WTC11 (cell line): ENCODE data around the gene ADGRB3. TPM values are rescaled to one million over a fixed set of nuclear protein-coding genes. Genes with fewer than 3 reads are reported as not detected.

Source experiments
- ATAC-seq: fragments of 200-7000 bp; cut with Tn5 transposase; 2 replicates; pipeline ENCODE4 v1.10.0; 2021; ENCODE audit warnings: mild to moderate bottlenecking, moderate library complexity
- CTCF ChIA-PET: fragments of 300-600 bp; sonication (Branson Sonifier 250); formaldehyde crosslinking; loops from one replicate; lab custom pipeline; 2021; ENCODE audit warnings: antibody characterized with exemption; lab: Charles Lee
- POLR2A ChIA-PET: fragments of 350-600 bp; sonication (Branson Sonifier 250); formaldehyde crosslinking; loops from one replicate; lab custom pipeline; 2021; ENCODE audit warnings: antibody characterized with exemption; lab: Charles Lee
- DNase-seq: peaks from one replicate; pipeline ENCODE4 v3.0.0; 2021; ENCODE audit warnings: low spot score
- H3K27ac Mint-ChIP-seq: 2 replicates; pipeline ENCODE4 v1.8.0; 2021; ENCODE audit warnings: mixed read lengths
- H3K27me3 Mint-ChIP-seq: 2 replicates; pipeline ENCODE4 v1.8.0; 2021; ENCODE audit warnings: low read depth, mild to moderate bottlenecking, moderate library complexity, mixed read lengths
- H3K36me3 Mint-ChIP-seq: 2 replicates; pipeline ENCODE4 v1.8.0; 2021; ENCODE audit warnings: mixed read lengths
- H3K4me1 Mint-ChIP-seq: 2 replicates; pipeline ENCODE4 v1.8.0; 2022; ENCODE audit warnings: mixed read lengths
- H3K4me3 Mint-ChIP-seq: 2 replicates; pipeline ENCODE4 v1.8.0; 2021; ENCODE audit warnings: mild to moderate bottlenecking, moderate library complexity, mixed read lengths
- H3K9me3 Mint-ChIP-seq: 2 replicates; pipeline ENCODE4 v1.8.0; 2021; ENCODE audit warnings: mixed read lengths
- AR ChIP-seq: fragments of 250-450 bp; sonication (Bioruptor Pico); IDR thresholded peaks from 2 replicates; pipeline ENCODE4 v1.9.0; 2021; ENCODE audit warnings: mild to moderate bottlenecking
- ATF3 ChIP-seq: sonication (generic); formaldehyde crosslinking; conservative IDR thresholded peaks from 2 replicates; pipeline ENCODE4 v1.8.1; 2022; ENCODE audit warnings: mild to moderate bottlenecking, missing genetic modification reagents
- ATF6 ChIP-seq: sonication (generic); formaldehyde crosslinking; IDR thresholded peaks from 2 replicates; pipeline ENCODE4 v1.8.1; 2023; ENCODE audit warnings: mild to moderate bottlenecking, missing genetic modification reagents
- CREM ChIP-seq: sonication (generic); formaldehyde crosslinking; IDR thresholded peaks from 2 replicates; pipeline ENCODE4 v1.8.1; 2022; ENCODE audit warnings: mild to moderate bottlenecking, missing genetic modification reagents, moderate library complexity
- CTCF ChIP-seq: fragments of 200-600 bp; IDR thresholded peaks from 2 replicates; pipeline ENCODE4 v1.8.0; 2022; ENCODE audit warnings: antibody characterized with exemption
- ESRRA ChIP-seq: sonication (generic); formaldehyde crosslinking; IDR thresholded peaks from 2 replicates; pipeline ENCODE4 v1.8.1; 2022; ENCODE audit warnings: mild to moderate bottlenecking, missing genetic modification reagents, borderline replicate concordance
- HMGXB4 ChIP-seq: sonication (generic); formaldehyde crosslinking; IDR thresholded peaks from 2 replicates; pipeline ENCODE4 v1.8.1; 2023; ENCODE audit warnings: mild to moderate bottlenecking, moderate library complexity, missing genetic modification reagents
- MLX ChIP-seq: sonication (generic); formaldehyde crosslinking; IDR thresholded peaks from 2 replicates; pipeline ENCODE4 v1.8.1; 2023; ENCODE audit warnings: mild to moderate bottlenecking, missing genetic modification reagents, moderate library complexity
- MYBL2 ChIP-seq: sonication (generic); formaldehyde crosslinking; IDR thresholded peaks from 2 replicates; pipeline ENCODE4 v1.8.1; 2023; ENCODE audit warnings: mild to moderate bottlenecking, moderate library complexity, missing genetic modification reagents
- NFATC4 ChIP-seq: fragments of 250-450 bp; sonication (Bioruptor Pico); IDR thresholded peaks from 2 replicates; pipeline ENCODE4 v1.9.0; 2021; ENCODE audit warnings: mild to moderate bottlenecking
- OVOL2 ChIP-seq: fragments of 250-450 bp; sonication (Bioruptor Pico); IDR thresholded peaks from 2 replicates; pipeline ENCODE4 v1.9.0; 2021; ENCODE audit warnings: mild to moderate bottlenecking, borderline replicate concordance
- PREB ChIP-seq: sonication (generic); formaldehyde crosslinking; IDR thresholded peaks from 2 replicates; pipeline ENCODE4 v1.8.1; 2022; ENCODE audit warnings: mild to moderate bottlenecking, missing genetic modification reagents, moderate library complexity, borderline replicate concordance
- PRRX2 ChIP-seq: fragments of 250-450 bp; sonication (Bioruptor Pico); IDR thresholded peaks from 2 replicates; pipeline ENCODE4 v1.8.0; 2021; ENCODE audit warnings: mild to moderate bottlenecking
- RELA ChIP-seq: sonication (generic); formaldehyde crosslinking; IDR thresholded peaks from 2 replicates; pipeline ENCODE4 v1.8.1; 2022; ENCODE audit warnings: missing genetic modification reagents, mild to moderate bottlenecking, borderline replicate concordance
- RORB ChIP-seq: fragments of 250-450 bp; sonication (Bioruptor Pico); IDR thresholded peaks from 2 replicates; pipeline ENCODE4 v1.9.0; 2021; ENCODE audit warnings: mild to moderate bottlenecking
- ZNF263 ChIP-seq: sonication (generic); formaldehyde crosslinking; IDR thresholded peaks from 2 replicates; pipeline ENCODE4 v1.8.1; 2022; ENCODE audit warnings: low read depth, mild to moderate bottlenecking, moderate library complexity, missing genetic modification reagents
- ZNF425 ChIP-seq: fragments of 250-450 bp; sonication (Bioruptor Pico); conservative IDR thresholded peaks from 2 replicates; pipeline ENCODE4 v1.9.0; 2021; ENCODE audit warnings: mild to moderate bottlenecking
- ZNF532 ChIP-seq: fragments of 250-450 bp; sonication (Bioruptor Pico); IDR thresholded peaks from 2 replicates; pipeline ENCODE4 v1.9.0; 2021; ENCODE audit warnings: mild to moderate bottlenecking, borderline replicate concordance
- total RNA-seq: library from RNA; stranded (reverse); gene quantifications from 3 replicates; pipeline ENCODE4 v1.2.3, GENCODE V29; 2021

ADGRB3 gene
- total RNA-seq, 1 experiment from 2014 or later, result 1.9 TPM

GRCh38 chr6:69061066-69061465, 426.0 kb downstream of the ADGRB3 start (continued):
- no peak for TF ChIP-seq ZNF425 (CRISPR knock-in tag)
- TF ChIP-seq PRRX2, result no peak
- no peak for TF ChIP-seq ESRRA (CRISPR knock-in tag)
- TF ChIP-seq RELA (CRISPR knock-in tag), result no peak
- TF ChIP-seq ZNF263, result no peak
- TF ChIP-seq MYBL2 (CRISPR knock-in tag), result no peak
- no peak for TF ChIP-seq ATF3
- no peak for TF ChIP-seq CREM (CRISPR knock-in tag)
- no peak for TF ChIP-seq OVOL2 (CRISPR knock-in tag)

- Mint-ChIP-seq H3K4me3 (no peak overlapping the region), H3K9me3 (no peaks in the 10 kb centered on the region), H3K27ac (no peak overlapping the region), H3K27me3 (no peaks in the 10 kb centered on the region), H3K36me3 (no peaks in the 10 kb centered on the region), H3K4me1 (no peaks in the 10 kb centered on the region)
- ChIA-PET CTCF (no interaction called here), POLR2A (no interaction called here)
- no peak for DNase-seq
- no peak for ATAC-seq
- TF ChIP-seq PREB (CRISPR knock-in tag) (no peak), AR (CRISPR knock-in tag) (no peak), MLX (CRISPR knock-in tag) (no peak), NFATC4 (CRISPR knock-in tag) (no peak), ZNF532 (CRISPR knock-in tag) (no peak), CTCF (no peak), ATF6 (CRISPR knock-in tag) (no peak), HMGXB4 (CRISPR knock-in tag) (no peak), RORB (CRISPR knock-in tag) (no peak)
Measured at GRCh38 chr6:69063401-69063800, 428.3 kb downstream of the ADGRB3 start.
